OCI-LY3 (cell line): ENCODE measurements around the gene DTX1.

Source experiments
- H2AFZ ChIP-seq: fragments of 200-600, 300-600 bp; shearing (Covaris generic); 2 replicates; pipeline ENCODE4 v1.6.0; 2014; ENCODE audit warnings: antibody characterized with exemption, low read depth, low read length
- H3K27ac ChIP-seq: fragments of 200-600, 300-600 bp; sonication (generic); 2 replicates; pipeline ENCODE4 v1.5.1; 2014; ENCODE audit warnings: mild to moderate bottlenecking, low read length, moderate library complexity, mixed read lengths
- H3K27me3 ChIP-seq: fragments of 200-600, 300-600 bp; sonication (generic); 2 replicates; pipeline ENCODE4 v1.6.1; 2014; ENCODE audit warnings: low read depth, low read length, mixed read lengths
- H3K36me3 ChIP-seq: fragments of 200-600, 300-600 bp; sonication (generic); replicated peaks from 2 replicates; pipeline ENCODE3; 2014; ENCODE audit warnings: low read depth, low read length, mixed read lengths
- H3K4me1 ChIP-seq: fragments of 300-600, 200-600 bp; sonication (generic); 2 replicates; pipeline ENCODE4 v1.6.1; 2014; ENCODE audit warnings: low read length, mixed read lengths
- H3K4me2 ChIP-seq: fragments of 200-600, 300-600 bp; sonication (generic); 2 replicates; pipeline ENCODE4 v1.6.1; 2014; ENCODE audit warnings: low read length, mixed read lengths
- H3K4me3 ChIP-seq: fragments of 300-600, 200-600 bp; sonication (generic); 2 replicates; pipeline ENCODE4 v1.5.1; 2014; ENCODE audit warnings: antibody characterized with exemption, mild to moderate bottlenecking, low read length, moderate library complexity
- H3K79me2 ChIP-seq: fragments of 300-600, 200-600 bp; shearing (Covaris generic); 2 replicates; pipeline ENCODE4 v1.6.1; 2014; ENCODE audit warnings: mild to moderate bottlenecking, low read length, mixed read lengths
- H3K9ac ChIP-seq: fragments of 300-600, 200-600 bp; shearing (Covaris generic); 2 replicates; pipeline ENCODE4 v1.6.0; 2014; ENCODE audit warnings: mild to moderate bottlenecking, low read length, moderate library complexity
- H3K9me3 ChIP-seq: fragments of 200-600, 300-600 bp; shearing (Covaris generic); 2 replicates; pipeline ENCODE4 v1.6.1; 2014; ENCODE audit warnings: low read length, mixed read lengths; ENCODE audit not compliant: insufficient read depth
- H4K20me1 ChIP-seq: fragments of 200-600, 300-600 bp; sonication (generic); 2 replicates; pipeline ENCODE4 v1.6.1; 2016; ENCODE audit warnings: low read length, mixed read lengths; ENCODE audit not compliant: insufficient read depth
- EZH2phosphoT487 ChIP-seq: fragments of 200-600 bp; shearing (Covaris generic); IDR thresholded peaks from 2 replicates; pipeline ENCODE4 v1.6.1; 2018; ENCODE audit warnings: antibody characterized with exemption, mixed run types, low read depth
- TF ChIP-seq, protein P1 (sequence below): fragments of 200-600, 300-600 bp; sonication (generic); IDR thresholded peaks from 2 replicates; pipeline ENCODE4 v1.5.1; 2014; ENCODE audit warnings: antibody characterized with exemption, low read length, low read depth

The DTX1 gene

DNA sequence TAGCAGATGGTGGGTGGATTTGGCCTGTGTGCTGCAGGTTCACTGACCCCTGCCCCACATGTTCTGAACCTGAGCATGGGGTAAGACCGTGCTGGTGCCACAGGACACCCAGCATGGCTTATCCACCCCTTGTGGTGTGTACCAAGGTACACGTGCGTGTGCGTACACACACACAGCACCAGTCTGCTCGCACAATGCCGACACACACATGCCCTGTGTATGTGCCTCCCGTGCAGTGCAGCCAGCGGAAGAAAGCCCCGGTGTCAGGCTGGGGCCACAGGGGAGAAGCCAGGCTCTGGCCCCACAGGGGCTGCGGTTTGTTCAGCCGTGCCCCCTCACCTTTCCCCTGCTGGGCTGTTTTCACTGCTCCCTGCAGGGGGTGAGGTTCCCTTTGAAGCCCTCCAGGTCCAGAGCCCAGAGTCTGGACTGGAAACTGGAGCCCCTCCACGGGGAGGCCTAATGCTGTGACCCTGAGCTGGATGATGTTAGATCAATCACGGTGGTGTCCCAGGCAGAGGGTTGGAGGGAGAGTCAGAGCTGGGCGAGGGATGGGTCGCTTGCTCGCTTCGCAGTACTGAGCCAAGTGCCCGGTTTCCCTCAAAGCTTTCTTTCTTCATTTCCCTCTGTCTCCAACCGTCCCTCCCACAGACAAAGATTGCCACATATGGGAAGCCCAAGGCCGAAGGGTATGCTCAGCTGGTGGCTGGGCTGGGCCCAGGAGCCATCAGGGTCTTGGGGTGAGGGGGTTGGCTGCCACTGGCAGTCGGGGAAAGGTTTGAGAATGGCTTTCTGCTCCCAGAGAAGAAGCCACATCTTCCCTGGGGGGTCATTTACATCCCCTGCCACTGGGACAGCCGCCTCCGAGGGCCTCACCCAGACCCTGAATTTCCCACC lies 6.2 kb downstream of the DTX1 start:
- TF ChIP-seq, protein P1, sequence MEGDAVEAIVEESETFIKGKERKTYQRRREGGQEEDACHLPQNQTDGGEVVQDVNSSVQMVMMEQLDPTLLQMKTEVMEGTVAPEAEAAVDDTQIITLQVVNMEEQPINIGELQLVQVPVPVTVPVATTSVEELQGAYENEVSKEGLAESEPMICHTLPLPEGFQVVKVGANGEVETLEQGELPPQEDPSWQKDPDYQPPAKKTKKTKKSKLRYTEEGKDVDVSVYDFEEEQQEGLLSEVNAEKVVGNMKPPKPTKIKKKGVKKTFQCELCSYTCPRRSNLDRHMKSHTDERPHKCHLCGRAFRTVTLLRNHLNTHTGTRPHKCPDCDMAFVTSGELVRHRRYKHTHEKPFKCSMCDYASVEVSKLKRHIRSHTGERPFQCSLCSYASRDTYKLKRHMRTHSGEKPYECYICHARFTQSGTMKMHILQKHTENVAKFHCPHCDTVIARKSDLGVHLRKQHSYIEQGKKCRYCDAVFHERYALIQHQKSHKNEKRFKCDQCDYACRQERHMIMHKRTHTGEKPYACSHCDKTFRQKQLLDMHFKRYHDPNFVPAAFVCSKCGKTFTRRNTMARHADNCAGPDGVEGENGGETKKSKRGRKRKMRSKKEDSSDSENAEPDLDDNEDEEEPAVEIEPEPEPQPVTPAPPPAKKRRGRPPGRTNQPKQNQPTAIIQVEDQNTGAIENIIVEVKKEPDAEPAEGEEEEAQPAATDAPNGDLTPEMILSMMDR, result peak; percentile 16; the same call in 1 of the 2 replicates
- TF ChIP-seq EZH2phosphoT487, result no peak
- Histone ChIP-seq H3K36me3 (no peaks in the 10 kb centered on the region), H3K9ac (peak overlapping the region; percentile 16), H3K27me3 (no peaks in the 10 kb centered on the region), H3K79me2 (no peaks in the 10 kb centered on the region), H3K9me3 (no peaks in the 10 kb centered on the region), H4K20me1 (no peaks in the 10 kb centered on the region), H3K27ac (peak overlapping the region; percentile 67), H3K4me3 (peak overlapping the region; percentile 26; the same call in 1 of the 2 replicates), H3K4me2 (peak overlapping the region; percentile 58), H2AFZ (peak overlapping the region; percentile 59; the same call in 1 of the 2 replicates), H3K4me1 (peaks cover 54% of the 10 kb centered on the region)

DNA sequence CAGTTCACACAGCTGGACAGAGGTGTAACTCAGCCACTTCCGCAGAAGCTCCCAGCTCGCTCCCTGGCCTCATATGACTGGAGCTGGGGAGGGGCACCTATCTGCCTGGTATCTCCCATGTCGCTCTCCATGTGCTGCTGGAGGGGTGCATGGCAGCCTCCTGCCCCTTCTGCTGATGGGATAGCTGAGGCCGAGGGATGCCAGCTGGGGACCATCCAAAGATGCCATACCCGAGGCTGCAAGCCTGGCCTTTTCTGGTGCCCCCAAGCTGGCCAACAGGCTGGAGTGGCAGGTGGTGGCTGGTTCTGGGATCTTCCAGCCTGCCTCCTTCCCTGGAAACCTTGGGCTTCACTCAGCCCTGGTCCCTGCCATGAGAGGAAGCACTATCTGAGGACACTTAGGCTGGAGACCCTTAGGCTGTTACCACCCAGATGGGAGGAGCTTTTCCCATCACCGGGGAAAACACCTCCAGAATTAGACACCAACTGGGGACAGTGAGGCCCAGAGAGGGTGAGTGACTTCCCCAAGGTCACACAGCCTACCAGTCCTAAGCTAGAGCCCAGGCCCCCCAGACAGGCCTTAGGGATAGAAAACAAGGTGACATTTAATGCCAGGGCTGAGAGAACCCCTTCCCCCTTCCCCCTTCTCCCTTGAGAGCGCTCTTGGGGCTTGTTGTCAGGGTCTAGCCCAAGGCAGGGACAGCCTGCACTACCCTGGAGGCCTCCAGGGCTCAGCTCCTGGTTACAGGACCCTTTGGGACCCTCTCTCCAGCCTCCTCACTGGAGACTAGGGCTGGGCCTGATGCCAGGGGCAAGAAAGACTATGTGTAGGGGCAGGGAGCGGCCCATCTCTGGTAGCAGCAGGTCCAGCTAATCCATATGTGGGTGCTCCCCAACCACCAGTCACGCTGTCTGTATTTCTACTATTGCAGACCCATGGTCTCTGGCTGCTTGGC lies 7.1 kb downstream of the DTX1 start:
- Histone ChIP-seq H3K36me3 (no peaks in the 10 kb centered on the region), H2AFZ (no peak overlapping the region), H3K9me3 (no peaks in the 10 kb centered on the region), H3K4me1 (peaks cover 62% of the 10 kb centered on the region), H3K4me2 (peak overlapping the region; percentile 58; the same call in 1 of the 2 replicates), H3K27me3 (no peaks in the 10 kb centered on the region), H3K79me2 (no peaks in the 10 kb centered on the region), H3K27ac (peak overlapping the region; percentile 67), H3K9ac (peak overlapping the region; percentile 16; the same call in 1 of the 2 replicates), H3K4me3 (no peak overlapping the region), H4K20me1 (no peaks in the 10 kb centered on the region)
- TF ChIP-seq, protein P1, result no peak

DNA sequence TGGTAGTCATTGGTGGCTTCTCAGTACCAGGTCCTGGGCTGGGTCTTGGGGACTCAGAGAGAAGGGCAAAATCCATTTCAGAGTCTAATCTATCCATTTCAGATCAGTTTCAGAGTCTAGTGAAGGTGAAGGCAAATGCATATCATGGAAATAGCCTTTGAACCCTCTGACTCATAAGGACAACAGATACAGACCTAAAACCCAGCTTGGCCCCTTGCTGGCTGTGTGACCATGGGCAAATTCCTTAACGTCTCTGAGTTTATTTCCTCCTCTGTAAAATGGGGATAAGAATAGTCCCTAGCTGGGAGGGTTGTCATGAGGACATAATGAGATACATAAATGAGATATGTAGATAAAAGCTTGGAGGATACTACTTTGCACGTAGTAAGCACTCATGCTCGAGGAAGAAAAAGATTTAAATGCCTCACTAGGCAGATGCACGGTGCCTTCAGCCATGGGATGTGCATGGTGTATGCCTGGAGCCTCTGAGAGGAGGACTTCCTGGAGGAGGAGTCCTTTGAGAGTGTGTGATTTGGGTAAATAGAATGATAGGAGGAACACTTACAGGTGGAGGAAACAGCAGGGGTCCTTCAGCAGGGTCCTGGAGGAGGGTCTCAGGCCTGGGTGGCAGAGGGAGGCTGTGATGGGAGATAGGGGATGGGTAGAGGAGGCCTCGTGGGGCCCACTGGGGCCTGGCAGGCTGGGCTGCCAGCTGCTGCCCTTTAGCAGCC lies 8.0 kb downstream of the DTX1 start:
- Histone ChIP-seq H2AFZ (no peak overlapping the region), H3K4me1 (peaks cover 71% of the 10 kb centered on the region), H3K9me3 (no peaks in the 10 kb centered on the region), H3K4me2 (no peak overlapping the region), H3K27me3 (no peaks in the 10 kb centered on the region), H3K9ac (no peak overlapping the region), H3K36me3 (no peaks in the 10 kb centered on the region), H3K27ac (no peak overlapping the region), H3K79me2 (no peaks in the 10 kb centered on the region), H4K20me1 (no peaks in the 10 kb centered on the region), H3K4me3 (no peak overlapping the region)
- TF ChIP-seq EZH2phosphoT487, result no peak
- TF ChIP-seq, protein P1, result no peak
